K562 (cell line): ENCODE data around the gene SPEM3. TPM values are rescaled to one million over a fixed set of nuclear protein-coding genes. Genes with fewer than 3 reads are reported as not detected.

Experiments
- ATAC-seq: fragments of 200-7000 bp; cut with Tn5 transposase; 3 replicates; pipeline ENCODE4 v1.9.1; 2020; ENCODE audit warnings: moderate library complexity
- BruUV-seq: library from RNA; stranded (reverse); fragments of 400-500 nt; replicated peaks from 2 replicates; lab custom pipeline; 2021; lab: Mats Ljungman, UMichigan
- CTCF ChIA-PET: fragments of 300-600 bp; formaldehyde crosslinking; extraction: SDS; loops from one replicate; lab custom pipeline; 2021; ENCODE audit warnings: low intra/inter-chr PET ratio; lab: Yijun Ruan, JAX
- POLR2A ChIA-PET: fragments of 300-600, 350-650 bp; sonication (Branson Sonifier 250); formaldehyde crosslinking; extraction: SDS; loops from one replicate; lab custom pipeline; 2021; ENCODE audit warnings: antibody characterized with exemption, inconsistent platforms; lab: Yijun Ruan, JAX
- DNase-seq, 4 experiments: peaks; one replicate each; pipeline versions ENCODE4 v3.0.0 to v3.0.0-alpha.2; 2011 to 2018; ENCODE audit warnings: low spot score in 3 of 4, mixed read lengths in 3 of 4; ENCODE audit errors: extremely low read depth in 1 of 4
- FAIRE-seq: peaks from 2 replicates; lab custom pipeline; 2011; peaks lifted over from hg19 to GRCh38; lab: Jason Lieb, UNC
- H2AFZ ChIP-seq: 2 replicates; pipeline ENCODE4 v1.6.0; 2011; ENCODE audit warnings: low read depth, low read length, control low read depth, inconsistent platforms
- H3K27ac ChIP-seq: fragments of 200-600 bp; 3 replicates; pipeline ENCODE4 v1.8.0; 2011; ENCODE audit warnings: low read depth, mild to moderate bottlenecking, control low read depth, inconsistent platforms, low read length, moderate library complexity, mixed read lengths; ENCODE audit errors: extremely low read depth
- H3K27me3 ChIP-seq, 2 experiments: fragments of 300-600 bp in 1 of 2; 2 replicates in 1 of 2; 3 replicates in 1 of 2; pipeline versions ENCODE4 v1.6.0 to v1.8.0; 2011; ENCODE audit warnings: inconsistent platforms in 2 of 2, low read length in 2 of 2, mild to moderate bottlenecking in 1 of 2, mixed read lengths in 1 of 2, moderate library complexity in 1 of 2; ENCODE audit not compliant: control insufficient read depth in 2 of 2, insufficient read depth in 2 of 2
- H3K36me3 ChIP-seq: fragments of 300-600 bp; 3 replicates; pipeline ENCODE4 v1.8.0; 2011; ENCODE audit warnings: mild to moderate bottlenecking, low read length, inconsistent platforms; ENCODE audit not compliant: control insufficient read depth, insufficient read depth
- H3K4me1 ChIP-seq, 2 experiments: fragments of 200-600 bp in 1 of 2; replicated peaks in 1 of 2; 2 replicates in 1 of 2; 3 replicates in 1 of 2; pipeline versions ENCODE4 v1.5.1 to v1.8.0; 2011; ENCODE audit warnings: inconsistent platforms in 2 of 2, low read length in 2 of 2, mild to moderate bottlenecking in 1 of 2, mixed read lengths in 1 of 2, moderate library complexity in 1 of 2; ENCODE audit not compliant: control insufficient read depth in 2 of 2, insufficient read depth in 2 of 2
- H3K4me2 ChIP-seq: 2 replicates; pipeline ENCODE4 v1.6.1; 2011; ENCODE audit warnings: low read length, control low read depth, inconsistent platforms, mixed read lengths; ENCODE audit not compliant: insufficient read depth
- H3K4me3 ChIP-seq: fragments of 200-600 bp; sonication (generic), shearing (Covaris generic); 2 replicates; pipeline ENCODE4 v1.5.1; 2016; ENCODE audit warnings: control low read depth, inconsistent platforms
- H3K79me2 ChIP-seq: fragments of 200-600 bp; 3 replicates; pipeline ENCODE4 v1.8.0; 2011; ENCODE audit warnings: low read length, inconsistent platforms; ENCODE audit not compliant: control insufficient read depth, insufficient read depth
- H3K9ac ChIP-seq, 2 experiments: 2 replicates each; pipeline versions ENCODE4 v1.6.0 to v1.6.1; 2011; ENCODE audit warnings: low read depth in 2 of 2, low read length in 2 of 2, control low read depth in 1 of 2, inconsistent platforms in 1 of 2, mild to moderate bottlenecking in 1 of 2, mixed read lengths in 1 of 2; ENCODE audit not compliant: insufficient read depth in 1 of 2
- H3K9me1 ChIP-seq: one replicate; pipeline ENCODE4 v1.6.0; 2011; ENCODE audit warnings: inconsistent platforms, mild to moderate bottlenecking, low read length, moderate library complexity; ENCODE audit not compliant: control insufficient read depth, insufficient read depth
- H3K9me3 ChIP-seq: replicated peaks from 2 replicates; pipeline ENCODE4 v1.5.1; 2011; ENCODE audit warnings: low read depth, low read length, inconsistent platforms; ENCODE audit not compliant: control insufficient read depth, insufficient read depth
- H4K20me1 ChIP-seq: replicated peaks from 2 replicates; pipeline ENCODE4 v1.6.1; 2011; ENCODE audit warnings: low read length, inconsistent platforms, mixed read lengths; ENCODE audit not compliant: control insufficient read depth, insufficient read depth
- CXXC5 ChIP-seq: fragments of 250-450 bp; sonication (Bioruptor Pico); IDR thresholded peaks from 2 replicates; pipeline ENCODE4 v1.8.0; 2022; ENCODE audit warnings: inconsistent platforms, mild to moderate bottlenecking, moderate library complexity
- E2F6 ChIP-seq, 2 experiments: IDR thresholded peaks; 2 replicates each; pipeline ENCODE4 v1.6.1; 2011; ENCODE audit warnings: borderline replicate concordance in 1 of 2, control low read depth in 1 of 2, low read depth in 1 of 2, low read length in 1 of 2, mild to moderate bottlenecking in 1 of 2, mixed read lengths in 1 of 2, moderate library complexity in 1 of 2; ENCODE audit not compliant: insufficient read depth in 1 of 2, insufficient read length in 1 of 2, poor library complexity in 1 of 2, severe bottlenecking in 1 of 2; ENCODE audit errors: extremely low read depth in 1 of 2
- ZNF407 ChIP-seq: fragments of 450-650 bp; IDR thresholded peaks from 2 replicates; pipeline ENCODE4 v1.6.1; 2016; ENCODE audit warnings: low read depth
- WGBS: fragments of 100-300 bp; shearing (Covaris generic); methylation state at CpG from one replicate; pipeline ENCODE4 v1.1.6; 2016; ENCODE audit warnings: low coverage, mixed read lengths; ENCODE audit not compliant: insufficient coverage; ENCODE audit errors: missing lambda C conversion rate; 5-methylcytosine and 5-hydroxymethylcytosine counted together
- in situ Hi-C: fragments of 300-500 bp; cut with MboI; formaldehyde crosslinking; loops from 4 replicates; pipeline ENCODE4 v1.15.0; 2018; ENCODE audit warnings: inconsistent platforms, mixed read lengths
- intact Hi-C: fragments of 100-400 bp; cut with micrococcal nuclease; formaldehyde crosslinking; loops from 2 replicates; pipeline ENCODE4 v1.14.2; 2022
- polyA plus RNA-seq, 8 experiments: library from polyadenylated mRNA; depleted of rRNA in 4 of 8; stranded (reverse) in 5 of 8; unstranded in 3 of 8; fragments of >200 nt; fragmentation: Nextera tagmentation in 2 of 8; fragmentation: Illumina TruSeq in 1 of 8; extraction: Ambion mirVana in 2 of 8; extraction: Trizol in 1 of 8; gene quantifications; 2 replicates each; pipeline versions ENCODE4 v1.2.1 to v1.2.3, GENCODE V29; 2011 to 2014; ENCODE audit warnings: inconsistent platforms in 1 of 8, missing spikeins in 1 of 8
- total RNA-seq, 7 experiments: library from RNA; depleted of rRNA in 6 of 7; stranded (reverse); fragments of >200 nt in 6 of 7; fragmentation: Illumina TruSeq in 2 of 7; extraction: Trizol in 2 of 7; gene quantifications; 2 replicates each; pipeline versions ENCODE4 v1.2.1 to v1.2.3, GENCODE V29; 2011 to 2021; ENCODE audit warnings: low replicate concordance in 1 of 7

Gene SPEM3
- total and polyA plus RNA-seq, 9 of the 15 experiments (the other 6 are each of a cell fraction or from before 2014, with no cell fraction given), result not detected

GRCh38 chr17:7431231-7431630, 2.6 kb downstream of the SPEM3 start:
- no peak overlapping the region for H3K27ac ChIP-seq
- CTCF ChIA-PET, result no interaction called here
- DNase-seq (no peak), ATAC-seq (no peak), FAIRE-seq (no peak)
- WGBS, result 14% methylated on average over 1 of the region's 1 CpG
- no peak overlapping the region for H2AFZ ChIP-seq
- no peaks in the 10 kb centered on the region for H3K9me1 ChIP-seq
- H3K79me2 ChIP-seq, result peaks cover 2% of the 10 kb centered on the region; the same call in 2 of the 3 replicates
- no peak overlapping the region for H3K4me3 ChIP-seq
- no TSS peak for BruUV-seq
- in situ Hi-C loops, result no loop called here
- POLR2A ChIA-PET, result interaction anchor here (0.7 kb wide), 1 partner anchor 49 kb away, joined by 3 read pairs; no protein-coding TSS in a partner anchor
- no peak overlapping the region for H3K4me2 ChIP-seq
- no peaks in the 10 kb centered on the region for H3K36me3 ChIP-seq
- intact Hi-C loops, result no loop called here
- peaks cover 2 to 26% of the 10 kb centered on the region in 2 experiments; a peak in 4 of 5 replicates for H3K4me1 ChIP-seq
- no peaks in the 10 kb centered on the region for H3K9me3 ChIP-seq
- no peak overlapping the region for H3K9ac ChIP-seq
- no peak for TF ChIP-seq E2F6 (IDR thresholded peaks at IDR 0.05; ENCODE audit: borderline replicate concordance in 1 of 2, extremely low read depth in 1 of 2, insufficient read depth in 1 of 2, insufficient read length in 1 of 2, low read depth in 1 of 2, low read length in 1 of 2, poor library complexity in 1 of 2, severe bottlenecking in 1 of 2)
- TF ChIP-seq CXXC5, result no peak
- no peak for TF ChIP-seq ZNF407
- H3K27me3 ChIP-seq, result no peaks in the 10 kb centered on the region
- no peaks in the 10 kb centered on the region for H4K20me1 ChIP-seq
